WTC11 (cell line): ENCODE data around the gene ADGRV1.

Experiments
- ELF4 ChIP-seq: sonication (generic); formaldehyde crosslinking; IDR thresholded peaks from 2 replicates; pipeline ENCODE4 v1.8.1; 2022; ENCODE audit warnings: low read depth, mild to moderate bottlenecking, moderate library complexity, missing genetic modification reagents
- SP1 ChIP-seq: sonication (generic); formaldehyde crosslinking; conservative IDR thresholded peaks from 2 replicates; pipeline ENCODE4 v1.8.1; 2022; ENCODE audit warnings: missing genetic modification reagents
- TF ChIP-seq, protein P1 (sequence below): fragments of 200-600 bp; IDR thresholded peaks from 2 replicates; pipeline ENCODE4 v1.8.0; 2022; ENCODE audit warnings: antibody characterized with exemption

DNA sequence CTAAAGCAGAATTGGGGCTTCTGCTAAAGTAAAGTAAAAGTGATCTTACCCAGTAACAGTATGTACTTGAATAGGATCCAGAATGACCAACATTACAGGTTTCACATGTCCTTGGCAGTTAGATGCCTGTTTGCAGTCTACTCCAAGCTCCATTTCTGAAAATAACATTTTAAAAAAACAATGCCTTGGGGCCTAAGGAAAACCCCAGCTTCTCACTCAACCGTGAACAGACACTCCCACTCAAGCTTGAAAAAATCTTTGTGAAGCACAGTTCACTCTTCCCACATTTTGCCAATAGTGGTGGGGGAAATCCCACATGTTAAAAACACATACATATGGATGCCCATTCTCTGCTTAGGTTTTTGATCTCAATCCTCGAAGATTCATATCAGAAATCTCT lies 520.4 kb downstream of the ADGRV1 start:
- TF ChIP-seq, protein P1, sequence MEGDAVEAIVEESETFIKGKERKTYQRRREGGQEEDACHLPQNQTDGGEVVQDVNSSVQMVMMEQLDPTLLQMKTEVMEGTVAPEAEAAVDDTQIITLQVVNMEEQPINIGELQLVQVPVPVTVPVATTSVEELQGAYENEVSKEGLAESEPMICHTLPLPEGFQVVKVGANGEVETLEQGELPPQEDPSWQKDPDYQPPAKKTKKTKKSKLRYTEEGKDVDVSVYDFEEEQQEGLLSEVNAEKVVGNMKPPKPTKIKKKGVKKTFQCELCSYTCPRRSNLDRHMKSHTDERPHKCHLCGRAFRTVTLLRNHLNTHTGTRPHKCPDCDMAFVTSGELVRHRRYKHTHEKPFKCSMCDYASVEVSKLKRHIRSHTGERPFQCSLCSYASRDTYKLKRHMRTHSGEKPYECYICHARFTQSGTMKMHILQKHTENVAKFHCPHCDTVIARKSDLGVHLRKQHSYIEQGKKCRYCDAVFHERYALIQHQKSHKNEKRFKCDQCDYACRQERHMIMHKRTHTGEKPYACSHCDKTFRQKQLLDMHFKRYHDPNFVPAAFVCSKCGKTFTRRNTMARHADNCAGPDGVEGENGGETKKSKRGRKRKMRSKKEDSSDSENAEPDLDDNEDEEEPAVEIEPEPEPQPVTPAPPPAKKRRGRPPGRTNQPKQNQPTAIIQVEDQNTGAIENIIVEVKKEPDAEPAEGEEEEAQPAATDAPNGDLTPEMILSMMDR = no peak
- no peak for TF ChIP-seq SP1 (CRISPR knock-in tag)
- TF ChIP-seq ELF4 (CRISPR knock-in tag) = no peak
